ENCODE results near the gene APCDD1L. TPM values are rescaled to one million over a fixed set of nuclear protein-coding genes. Genes with fewer than 3 reads are reported as not detected.
A peak's percentile ranks its signal among the peaks of the same experiment; 100 is the strongest.

Gene APCDD1L
- total RNA-seq, 1 donor from 2014 or later: 0.86 TPM

DNA sequence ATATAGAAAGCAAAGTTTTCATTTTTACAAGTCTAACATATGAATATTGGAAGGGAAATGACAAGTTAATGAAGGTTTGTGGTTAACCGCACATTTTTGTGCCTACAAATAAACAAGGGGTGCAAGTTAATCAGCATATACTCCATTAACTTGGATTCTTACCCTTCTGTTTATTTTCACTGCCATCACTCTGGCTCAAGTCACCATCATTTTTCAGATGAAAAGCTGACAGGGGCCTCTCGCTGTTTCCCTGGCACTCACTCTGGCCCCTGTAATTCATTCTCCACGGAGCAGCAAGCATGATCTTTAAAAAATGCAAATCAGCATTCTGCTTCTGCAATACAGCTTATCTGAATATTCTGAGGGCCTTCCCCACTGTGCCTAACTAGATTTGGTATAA, 29.8 kb downstream of the APCDD1L start:
- no peak overlapping the region for H3K4me3 ChIP-seq (ENCODE audit: low read depth, low read length)
- no peak for DNase-seq (ENCODE audit: low read depth)
- TF ChIP-seq, protein P1, sequence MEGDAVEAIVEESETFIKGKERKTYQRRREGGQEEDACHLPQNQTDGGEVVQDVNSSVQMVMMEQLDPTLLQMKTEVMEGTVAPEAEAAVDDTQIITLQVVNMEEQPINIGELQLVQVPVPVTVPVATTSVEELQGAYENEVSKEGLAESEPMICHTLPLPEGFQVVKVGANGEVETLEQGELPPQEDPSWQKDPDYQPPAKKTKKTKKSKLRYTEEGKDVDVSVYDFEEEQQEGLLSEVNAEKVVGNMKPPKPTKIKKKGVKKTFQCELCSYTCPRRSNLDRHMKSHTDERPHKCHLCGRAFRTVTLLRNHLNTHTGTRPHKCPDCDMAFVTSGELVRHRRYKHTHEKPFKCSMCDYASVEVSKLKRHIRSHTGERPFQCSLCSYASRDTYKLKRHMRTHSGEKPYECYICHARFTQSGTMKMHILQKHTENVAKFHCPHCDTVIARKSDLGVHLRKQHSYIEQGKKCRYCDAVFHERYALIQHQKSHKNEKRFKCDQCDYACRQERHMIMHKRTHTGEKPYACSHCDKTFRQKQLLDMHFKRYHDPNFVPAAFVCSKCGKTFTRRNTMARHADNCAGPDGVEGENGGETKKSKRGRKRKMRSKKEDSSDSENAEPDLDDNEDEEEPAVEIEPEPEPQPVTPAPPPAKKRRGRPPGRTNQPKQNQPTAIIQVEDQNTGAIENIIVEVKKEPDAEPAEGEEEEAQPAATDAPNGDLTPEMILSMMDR (conservative IDR thresholded peaks at IDR 0.05; ENCODE audit: low read depth, low read length): no peak

DNA sequence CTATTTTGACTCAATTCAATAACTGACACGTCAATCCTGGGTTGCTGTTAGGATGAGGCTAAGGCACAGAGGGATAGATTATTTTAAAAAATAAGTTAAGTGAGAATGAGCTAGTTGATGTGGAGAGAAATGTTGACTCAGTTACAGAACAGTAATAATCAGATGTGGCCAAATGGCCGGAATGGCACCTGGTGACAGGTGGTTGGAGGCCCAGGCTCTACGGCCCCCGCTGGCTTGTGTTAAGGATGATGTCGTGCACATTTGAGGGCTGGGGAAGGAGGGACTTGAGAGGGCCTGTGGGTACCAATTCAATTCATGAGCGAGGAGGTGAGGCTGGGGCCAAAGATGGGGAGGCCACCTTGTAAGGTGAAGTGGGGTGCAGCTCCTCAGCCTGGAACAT, 31.7 kb downstream of the APCDD1L start:
- no peak for DNase-seq (ENCODE audit: low read depth)
- TF ChIP-seq, protein P1 (conservative IDR thresholded peaks at IDR 0.05; ENCODE audit: low read depth, low read length): no peak
- no peak overlapping the region for H3K4me3 ChIP-seq (ENCODE audit: low read depth, low read length)

DNA sequence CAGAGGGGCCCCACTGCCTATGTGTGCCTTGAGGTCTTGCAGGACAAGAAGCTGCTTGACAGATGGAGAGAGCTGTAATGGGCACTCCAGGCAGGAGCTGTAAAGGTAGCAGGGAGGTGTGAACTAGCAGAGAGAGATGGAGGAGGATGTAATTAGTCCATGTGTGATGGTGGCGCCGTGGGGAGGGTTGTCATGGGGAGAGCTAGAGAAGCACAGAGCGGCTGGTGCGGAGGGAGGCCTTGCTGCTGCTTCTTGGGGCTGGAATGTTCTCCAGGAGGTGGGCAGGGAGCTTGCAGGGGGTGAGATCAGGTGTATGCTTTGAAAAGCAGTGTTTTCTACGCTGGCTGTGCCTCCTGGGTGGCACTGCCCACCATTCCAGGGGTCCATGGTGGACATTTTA, 32.1 kb downstream of the APCDD1L start:
- no peak for DNase-seq (ENCODE audit: low read depth)
- H3K4me3 ChIP-seq (ENCODE audit: low read depth, low read length): no peak overlapping the region
- TF ChIP-seq, protein P1 (conservative IDR thresholded peaks at IDR 0.05; ENCODE audit: low read depth, low read length): no peak

DNA sequence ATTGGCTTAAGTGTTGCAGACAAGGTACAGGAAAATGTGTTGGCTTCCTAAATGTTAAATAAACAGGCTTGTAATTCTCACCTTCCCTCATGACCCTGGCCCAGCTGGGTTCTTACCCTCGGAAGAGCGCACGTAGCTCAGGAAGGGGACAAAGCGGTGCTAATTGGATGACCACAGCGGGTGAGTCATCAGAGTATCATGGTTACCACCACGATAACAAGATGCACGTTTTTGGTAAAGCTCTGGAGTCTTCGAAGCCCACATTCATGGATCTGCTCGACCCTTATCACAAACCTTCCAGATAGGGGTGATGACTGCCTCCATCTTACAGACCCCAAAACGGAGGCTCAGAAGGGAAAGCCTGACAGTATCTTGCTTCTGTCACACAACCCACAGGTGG, 32.8 kb downstream of the APCDD1L start:
- no peak overlapping the region for H3K4me3 ChIP-seq (ENCODE audit: low read depth, low read length)
- no peak for DNase-seq (ENCODE audit: low read depth)
- TF ChIP-seq, protein P1 (conservative IDR thresholded peaks at IDR 0.05; ENCODE audit: low read depth, low read length): no peak

DNA sequence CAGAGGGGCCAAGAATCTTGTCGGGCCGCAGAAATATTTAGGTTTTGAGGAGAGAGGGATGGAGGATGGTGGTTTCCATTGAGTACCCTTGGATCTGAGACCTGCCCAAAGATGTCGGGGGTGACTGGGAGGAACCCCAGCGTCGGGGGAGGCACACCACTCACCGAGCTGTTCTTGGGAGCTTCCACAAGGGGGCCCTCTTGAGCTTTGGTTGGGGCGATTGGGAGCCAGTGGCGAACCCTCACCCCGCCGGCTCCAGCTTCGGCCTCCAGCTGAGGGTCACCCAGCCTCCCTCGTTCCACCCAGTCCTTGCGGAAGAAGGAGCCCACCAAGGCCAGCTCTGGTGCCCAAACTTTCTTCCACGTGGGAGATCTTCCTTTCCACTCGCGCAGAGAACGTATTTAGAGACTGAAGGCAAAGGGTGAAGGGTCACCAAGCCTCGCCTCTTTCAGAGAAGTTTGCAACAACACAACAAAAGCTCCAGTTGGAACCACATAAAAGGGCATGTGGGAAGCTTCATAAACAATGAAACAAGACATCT, 33.6 kb downstream of the APCDD1L start:
- no peak for DNase-seq (ENCODE audit: low read depth)
- peak overlapping the region; percentile 41 for H3K4me3 ChIP-seq (ENCODE audit: low read depth, low read length)
- TF ChIP-seq, protein P1 (conservative IDR thresholded peaks at IDR 0.05; ENCODE audit: low read depth, low read length): peak; percentile 76

DNA sequence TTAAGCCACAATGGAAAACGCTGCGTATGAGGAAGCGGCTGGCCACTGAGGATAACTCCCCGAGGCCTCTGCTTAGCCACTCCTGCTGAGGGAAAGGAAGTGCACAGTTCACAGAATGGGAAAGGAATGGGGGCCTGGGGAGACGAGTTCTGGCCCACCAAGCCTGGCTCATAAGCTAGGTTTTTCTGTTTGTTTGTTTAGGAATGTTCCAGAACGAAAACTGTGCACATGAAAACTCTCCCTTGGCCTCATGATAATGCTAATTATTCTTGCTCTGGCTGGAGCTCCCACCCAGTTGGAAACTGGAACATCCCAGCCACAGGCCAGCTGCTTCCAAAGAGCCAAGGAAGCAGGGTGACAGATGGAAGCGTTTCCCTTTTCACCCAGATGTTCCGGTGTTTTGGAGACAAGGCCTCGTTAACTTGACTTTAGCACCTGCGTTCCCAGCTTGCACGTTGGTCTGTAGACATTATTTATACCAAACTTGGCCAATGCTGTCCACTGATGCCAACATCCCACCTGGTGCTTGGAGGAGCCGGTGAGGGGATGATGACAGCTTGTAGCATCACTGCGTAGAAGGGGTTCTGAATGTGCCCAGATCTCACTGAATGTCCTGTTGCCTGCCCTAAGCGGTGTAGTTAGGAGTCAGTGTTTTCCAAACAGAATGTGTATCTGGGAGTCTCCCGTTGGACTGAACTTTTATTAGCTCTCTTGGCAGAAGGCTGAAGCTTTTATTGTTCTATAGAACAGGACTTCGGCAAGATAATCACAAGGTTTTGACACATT, 34.5 kb downstream of the APCDD1L start:
- DNase-seq (ENCODE audit: low read depth): no peak
- TF ChIP-seq, protein P1 (conservative IDR thresholded peaks at IDR 0.05; ENCODE audit: low read depth, low read length): no peak
- no peak overlapping the region for H3K4me3 ChIP-seq (ENCODE audit: low read depth, low read length)
